AG10803 (cell line): Measurements from ENCODE around the gene MYO5A.

Experiments
- DNase-seq: peaks from one replicate; pipeline ENCODE4 v3.0.0; 2010; ENCODE audit warnings: low read depth
- H3K4me3 ChIP-seq: 2 replicates; pipeline ENCODE4 v1.5.1; 2011; ENCODE audit warnings: mild to moderate bottlenecking, low read length, control low read depth
- TF ChIP-seq, protein P1 (sequence below): conservative IDR thresholded peaks from 2 replicates; pipeline ENCODE4 v1.5.1; 2011; ENCODE audit warnings: mild to moderate bottlenecking, low read length, control low read depth, inconsistent platforms

The MYO5A gene

DNA sequence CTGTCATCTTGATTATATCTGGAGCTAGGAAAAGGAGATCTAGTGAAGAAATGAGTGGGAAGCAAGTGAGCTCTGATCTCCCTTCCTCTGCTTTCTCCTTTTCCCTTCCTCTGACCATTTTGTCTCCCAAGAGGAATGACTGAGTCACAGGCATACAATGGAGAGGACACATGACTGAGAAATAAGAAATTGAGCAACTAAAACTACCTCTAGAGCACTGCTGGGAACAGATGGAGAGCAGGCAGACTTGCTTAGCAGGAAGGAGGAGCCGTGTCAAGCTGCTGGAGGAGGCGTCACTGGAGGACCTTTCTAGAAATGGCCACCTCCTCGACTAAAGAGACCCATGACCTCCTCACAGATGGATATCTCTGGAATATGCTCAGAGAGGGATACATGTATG is 166.2 kb downstream of the MYO5A start:
- TF ChIP-seq, protein P1, sequence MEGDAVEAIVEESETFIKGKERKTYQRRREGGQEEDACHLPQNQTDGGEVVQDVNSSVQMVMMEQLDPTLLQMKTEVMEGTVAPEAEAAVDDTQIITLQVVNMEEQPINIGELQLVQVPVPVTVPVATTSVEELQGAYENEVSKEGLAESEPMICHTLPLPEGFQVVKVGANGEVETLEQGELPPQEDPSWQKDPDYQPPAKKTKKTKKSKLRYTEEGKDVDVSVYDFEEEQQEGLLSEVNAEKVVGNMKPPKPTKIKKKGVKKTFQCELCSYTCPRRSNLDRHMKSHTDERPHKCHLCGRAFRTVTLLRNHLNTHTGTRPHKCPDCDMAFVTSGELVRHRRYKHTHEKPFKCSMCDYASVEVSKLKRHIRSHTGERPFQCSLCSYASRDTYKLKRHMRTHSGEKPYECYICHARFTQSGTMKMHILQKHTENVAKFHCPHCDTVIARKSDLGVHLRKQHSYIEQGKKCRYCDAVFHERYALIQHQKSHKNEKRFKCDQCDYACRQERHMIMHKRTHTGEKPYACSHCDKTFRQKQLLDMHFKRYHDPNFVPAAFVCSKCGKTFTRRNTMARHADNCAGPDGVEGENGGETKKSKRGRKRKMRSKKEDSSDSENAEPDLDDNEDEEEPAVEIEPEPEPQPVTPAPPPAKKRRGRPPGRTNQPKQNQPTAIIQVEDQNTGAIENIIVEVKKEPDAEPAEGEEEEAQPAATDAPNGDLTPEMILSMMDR = no peak
- no peak overlapping the region for H3K4me3 ChIP-seq
- peak; percentile 84 for DNase-seq

DNA sequence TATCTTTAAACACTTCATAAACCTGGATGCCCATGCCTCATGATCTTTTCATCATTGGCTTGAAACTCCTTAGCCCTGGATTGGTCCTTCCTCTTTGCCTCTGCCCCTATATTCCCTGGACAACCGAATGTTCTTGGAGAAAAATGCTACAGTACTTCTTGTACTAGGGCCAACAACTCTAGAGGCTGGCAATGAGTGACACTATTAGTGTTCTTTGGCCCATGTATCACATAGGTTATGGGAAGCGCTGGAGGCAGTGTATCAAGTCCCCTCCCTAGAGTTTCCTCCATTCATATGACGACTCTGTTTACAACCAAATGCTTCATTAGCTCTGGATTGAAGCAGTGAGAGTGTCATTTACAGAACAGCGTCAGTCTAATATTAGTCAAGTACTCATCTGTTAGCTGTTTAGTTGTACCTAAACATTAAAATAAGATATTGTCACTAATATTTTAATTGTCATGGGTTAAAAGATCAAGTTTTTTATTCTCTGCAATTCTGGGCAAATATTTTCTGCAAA is 166.6 kb downstream of the MYO5A start:
- TF ChIP-seq, protein P1 = no peak
- no peak for DNase-seq
- H3K4me3 ChIP-seq = no peak overlapping the region

DNA sequence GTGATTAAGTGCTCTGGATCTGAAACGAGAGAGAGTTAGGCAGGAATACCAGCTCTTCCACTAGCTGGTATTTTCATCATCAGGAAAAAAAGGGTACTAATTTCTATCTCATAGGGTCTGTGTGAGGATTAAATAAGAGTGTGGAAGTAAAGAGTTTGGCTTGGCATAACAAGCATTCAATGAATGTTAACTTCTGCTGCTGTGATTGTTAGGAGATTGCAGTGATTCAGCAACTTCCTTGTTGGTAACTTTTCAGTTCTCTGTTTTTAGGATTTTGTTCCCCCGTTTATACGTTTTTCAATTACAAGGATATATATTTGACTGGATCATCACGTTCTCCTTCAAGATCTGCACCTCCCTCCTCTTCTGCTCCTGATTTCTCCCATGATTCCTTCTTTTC is 167.2 kb downstream of the MYO5A start:
- H3K4me3 ChIP-seq = no peak overlapping the region
- no peak for DNase-seq
- TF ChIP-seq, protein P1 = no peak

DNA sequence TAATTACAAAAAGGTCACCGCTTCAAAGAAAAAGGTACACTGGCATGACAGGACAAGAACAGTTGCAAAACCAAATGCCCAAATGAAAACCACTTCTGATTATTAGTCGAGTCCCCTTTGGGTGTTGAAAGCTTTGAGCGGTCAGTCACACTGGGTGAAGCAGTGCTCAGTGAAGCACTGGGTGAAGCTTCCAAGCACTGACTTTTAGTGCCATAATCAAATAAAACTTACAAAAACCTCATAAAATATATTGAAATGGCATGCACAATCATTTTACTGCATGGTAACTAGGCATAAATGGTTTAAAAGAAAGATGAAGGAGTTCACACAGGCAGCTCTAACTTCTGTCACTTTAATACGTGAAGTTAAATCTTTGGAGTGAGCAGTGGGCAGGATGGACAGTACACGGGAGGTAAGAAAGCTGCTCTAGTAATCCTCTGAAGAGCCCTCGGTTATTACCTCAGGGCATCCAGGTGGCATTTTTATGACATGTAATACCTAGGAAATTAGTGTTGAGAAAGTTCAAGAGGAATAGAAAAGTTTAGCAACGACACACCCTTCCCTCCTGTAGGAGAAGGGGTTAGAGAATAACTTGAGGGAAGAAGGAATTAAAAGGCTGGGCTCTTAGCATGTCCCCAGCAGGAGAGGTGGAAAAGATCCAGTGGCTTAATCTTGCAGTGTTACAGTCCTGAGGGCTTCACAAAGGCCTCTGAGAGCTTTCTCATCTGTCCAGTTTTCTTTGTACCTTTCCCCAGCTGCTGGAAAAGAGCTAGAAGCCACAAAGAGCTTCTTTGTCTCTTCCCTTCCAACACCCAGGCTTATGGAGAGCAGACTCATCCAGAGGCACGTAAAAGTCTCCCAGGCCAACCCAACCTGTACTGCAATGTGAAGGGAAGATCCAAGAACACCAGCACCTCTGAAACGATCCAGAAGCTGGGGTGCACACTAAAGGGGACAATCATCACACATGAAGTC is 168.2 kb downstream of the MYO5A start:
- no peak for DNase-seq
- no peak overlapping the region for H3K4me3 ChIP-seq
- TF ChIP-seq, protein P1 = no peak

DNA sequence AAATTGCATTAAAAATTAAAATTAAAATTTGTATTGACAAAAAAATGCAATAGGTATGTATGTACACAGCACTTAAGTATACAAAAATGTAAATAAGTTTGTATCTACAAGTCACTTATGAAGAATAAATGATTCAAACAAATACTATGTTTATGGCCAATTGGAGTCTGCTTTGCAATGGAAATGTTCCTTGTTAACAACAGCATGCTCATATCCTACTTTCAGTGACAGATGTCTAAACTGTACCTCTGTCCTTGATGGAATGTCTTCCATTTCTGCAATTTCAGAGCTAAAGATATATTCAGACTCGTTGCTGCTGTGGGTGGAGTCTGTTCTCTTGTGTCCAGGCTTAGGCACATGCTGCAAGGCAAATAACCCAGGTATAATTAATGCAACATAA is 169.0 kb downstream of the MYO5A start:
- TF ChIP-seq, protein P1 = no peak
- DNase-seq = no peak
- H3K4me3 ChIP-seq = no peak overlapping the region

DNA sequence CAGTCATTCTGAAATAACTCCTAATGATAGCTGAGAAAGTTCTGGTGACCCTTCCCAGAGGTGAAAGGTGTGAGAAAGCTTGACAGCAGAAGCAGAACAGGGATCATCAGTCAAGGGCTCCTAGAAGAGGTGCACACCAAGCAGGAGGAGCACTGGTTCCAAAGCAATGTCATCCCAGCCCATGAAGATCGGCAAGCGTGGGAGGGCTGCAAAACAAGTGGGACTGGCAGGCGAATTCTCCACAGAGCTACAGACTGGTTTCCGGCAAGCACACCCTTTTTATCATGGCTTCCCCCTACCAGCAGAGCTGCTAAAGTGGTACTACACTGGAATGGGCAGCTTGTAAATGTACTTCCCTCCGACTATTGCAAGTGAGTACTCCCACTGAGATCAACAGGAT is 170.7 kb downstream of the MYO5A start:
- TF ChIP-seq, protein P1 = no peak
- no peak overlapping the region for H3K4me3 ChIP-seq
- no peak for DNase-seq

DNA sequence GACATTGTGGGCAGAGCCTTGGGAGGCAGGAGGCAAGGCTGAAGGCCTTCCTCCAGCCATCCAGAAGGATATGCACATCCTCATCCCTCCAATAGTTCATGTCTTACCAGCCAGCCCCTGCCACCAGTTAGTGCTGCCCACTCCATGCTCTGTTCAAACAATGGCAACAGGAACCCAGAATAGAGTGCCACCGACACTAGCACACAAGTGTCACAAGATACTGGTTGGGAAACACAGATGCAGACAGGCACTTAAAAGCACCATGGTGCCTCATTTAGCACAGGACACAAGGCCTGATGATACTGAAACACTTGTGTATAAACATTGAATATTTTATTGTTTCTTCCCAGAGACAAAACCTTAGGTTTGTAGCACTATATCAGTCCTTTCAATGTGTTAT is 176.6 kb downstream of the MYO5A start:
- TF ChIP-seq, protein P1 = no peak
- DNase-seq = no peak
- H3K4me3 ChIP-seq = no peak overlapping the region
